Stimulated activated CD8-positive, alpha-beta memory T cell treated with anti-CD3 and anti-CD28 coated beads, Interleukin-4, amount 100 ng/mL, for 1 hour (primary cell): Measurements from ENCODE around the gene NUCB2.
A peak's percentile ranks its signal among the peaks of the same experiment; 100 is the strongest.

Experiments used
- DNase-seq, 2 donors: peaks; one replicate each; pipeline ENCODE4 v3.0.0-alpha.2; 2020; ENCODE audit warnings: low read depth in 2 of 2, low spot score in 1 of 2

NUCB2 gene

GRCh38 chr11:17331669-17332068, 55.1 kb downstream of the NUCB2 start:
- no peak for DNase-seq

GRCh38 chr11:17333799-17334586, 57.5 kb downstream of the NUCB2 start:
- no peak for DNase-seq

- no peak for DNase-seq
Observed at GRCh38 chr11:17343257-17343656, 66.7 kb downstream of the NUCB2 start.

- DNase-seq: no peak
Observed at GRCh38 chr11:17343907-17344306, 67.4 kb downstream of the NUCB2 start.

GRCh38 chr11:17347676-17348075, 71.1 kb downstream of the NUCB2 start:
- no peak for DNase-seq

GRCh38 chr11:17350455-17351171, 74.1 kb downstream of the NUCB2 start:
- no peak for DNase-seq

GRCh38 chr11:17351172-17351509, 74.6 kb downstream of the NUCB2 start:
- no peak for DNase-seq

GRCh38 chr11:17351510-17352176, 75.1 kb downstream of the NUCB2 start, which contains the start of gene NCR3LG1:
Gene NCR3LG1, plus strand, starts transcription at chr11:17351800. Its CDS starts 170 bp downstream, at chr11:17351970.
- DNase-seq: peak; percentile 25 to 27

GRCh38 chr11:17352950-17353820, 76.6 kb downstream of the NUCB2 start:
- peak in 1 of 2 donors; percentile 22 for DNase-seq

GRCh38 chr11:17353821-17354600, 77.5 kb downstream of the NUCB2 start:
- no peak for DNase-seq

- peak in 1 of 2 donors; percentile 19 for DNase-seq
Observed at GRCh38 chr11:17354601-17354991, 78.1 kb downstream of the NUCB2 start.

GRCh38 chr11:17366495-17366894, 90.0 kb downstream of the NUCB2 start:
- DNase-seq: no peak

- no peak for DNase-seq
Observed at GRCh38 chr11:17368551-17368950, 92.0 kb downstream of the NUCB2 start.

- DNase-seq: no peak
Observed at GRCh38 chr11:17369094-17369493, 92.6 kb downstream of the NUCB2 start.

- no peak for DNase-seq
Observed at GRCh38 chr11:17369684-17370243, 93.2 kb downstream of the NUCB2 start.

GRCh38 chr11:17371614-17372013, 95.1 kb downstream of the NUCB2 start:
- no peak for DNase-seq

GRCh38 chr11:17375547-17375946, 99.0 kb downstream of the NUCB2 start:
- DNase-seq: no peak

- no peak for DNase-seq
Observed at GRCh38 chr11:17376493-17376892, 100.0 kb downstream of the NUCB2 start.

GRCh38 chr11:17378655-17379054, 102.1 kb downstream of the NUCB2 start:
- DNase-seq: no peak
